Upper lobe of left lung (tissue), 4 donors: ENCODE data around the gene TCF12.
"Not testable (repeated sequence)": the region's sequence is repeated elsewhere in the genome, so short reads cannot be mapped to it uniquely, and the experiment has no call there.

Experiments used
- POLR2A ChIP-seq, 4 donors: fragments of 450-650 bp; IDR thresholded peaks; one replicate each; pipeline ENCODE4 v1.5.1; 2016 to 2017; ENCODE audit warnings: antibody characterized with exemption in 4 of 4, mild to moderate bottlenecking in 2 of 4
- POLR2AphosphoS5 ChIP-seq, 2 donors: sonication (generic); formaldehyde crosslinking; IDR thresholded peaks; one replicate each; pipeline ENCODE4 v1.5.1; 2017; ENCODE audit warnings: antibody characterized with exemption in 2 of 2
- TF ChIP-seq, protein P1 (sequence below), 6 experiments: fragments of 450-650 bp in 4 of 6; fragments of 200-600 bp in 2 of 6; sonication (generic) in 2 of 6; IDR thresholded peaks; one replicate each; pipeline ENCODE4 v1.5.1; 2016 to 2019; ENCODE audit warnings: antibody characterized with exemption in 6 of 6

GRCh38 chr15:57150866-57151203, 232.4 kb downstream of the TCF12 start:
- TF ChIP-seq POLR2AphosphoS5, POLR2A (IDR thresholded peaks at IDR 0.05): not testable (repeated sequence)
- TF ChIP-seq, protein P1, sequence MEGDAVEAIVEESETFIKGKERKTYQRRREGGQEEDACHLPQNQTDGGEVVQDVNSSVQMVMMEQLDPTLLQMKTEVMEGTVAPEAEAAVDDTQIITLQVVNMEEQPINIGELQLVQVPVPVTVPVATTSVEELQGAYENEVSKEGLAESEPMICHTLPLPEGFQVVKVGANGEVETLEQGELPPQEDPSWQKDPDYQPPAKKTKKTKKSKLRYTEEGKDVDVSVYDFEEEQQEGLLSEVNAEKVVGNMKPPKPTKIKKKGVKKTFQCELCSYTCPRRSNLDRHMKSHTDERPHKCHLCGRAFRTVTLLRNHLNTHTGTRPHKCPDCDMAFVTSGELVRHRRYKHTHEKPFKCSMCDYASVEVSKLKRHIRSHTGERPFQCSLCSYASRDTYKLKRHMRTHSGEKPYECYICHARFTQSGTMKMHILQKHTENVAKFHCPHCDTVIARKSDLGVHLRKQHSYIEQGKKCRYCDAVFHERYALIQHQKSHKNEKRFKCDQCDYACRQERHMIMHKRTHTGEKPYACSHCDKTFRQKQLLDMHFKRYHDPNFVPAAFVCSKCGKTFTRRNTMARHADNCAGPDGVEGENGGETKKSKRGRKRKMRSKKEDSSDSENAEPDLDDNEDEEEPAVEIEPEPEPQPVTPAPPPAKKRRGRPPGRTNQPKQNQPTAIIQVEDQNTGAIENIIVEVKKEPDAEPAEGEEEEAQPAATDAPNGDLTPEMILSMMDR (IDR thresholded peaks at IDR 0.05): not testable (repeated sequence)
